GM23338 (cell line): ENCODE results near the gene RFX4. TPM values are rescaled to one million over a fixed set of nuclear protein-coding genes. Genes with fewer than 3 reads are reported as not detected.

ENCODE experiments used
- ATAC-seq: fragments of 200-7000 bp; cut with Tn5 transposase; 3 replicates; pipeline ENCODE4 v1.9.1; 2020
- DNase-seq: peaks from one replicate; pipeline ENCODE4 v3.0.0-alpha.2; 2015; ENCODE audit warnings: low spot score
- H2AFZ ChIP-seq: fragments of 200-600 bp; sonication (generic); 2 replicates; pipeline ENCODE4 v1.8.0; 2016; ENCODE audit warnings: antibody characterized with exemption, mild to moderate bottlenecking, moderate library complexity
- H3F3A ChIP-seq: fragments of 200-600 bp; sonication (generic); replicated peaks from 2 replicates; pipeline ENCODE4 v1.8.0; 2017; ENCODE audit warnings: antibody characterized with exemption, mixed run types, low read depth
- H3K27ac ChIP-seq: fragments of 200-600 bp; sonication (generic); 2 replicates; pipeline ENCODE4 v1.6.1; 2016; ENCODE audit warnings: low read depth
- H3K27me3 ChIP-seq: fragments of 200-600 bp; sonication (generic); 2 replicates; pipeline ENCODE4 v1.8.0; 2016; ENCODE audit warnings: mild to moderate bottlenecking, mixed run types, moderate library complexity; ENCODE audit not compliant: insufficient read depth
- H3K36me3 ChIP-seq: fragments of 200-600 bp; sonication (generic); 2 replicates; pipeline ENCODE4 v1.8.0; 2016; ENCODE audit warnings: mild to moderate bottlenecking; ENCODE audit not compliant: insufficient read depth
- H3K4me1 ChIP-seq: fragments of 200-600 bp; sonication (generic); 2 replicates; pipeline ENCODE4 v1.8.0; 2016; ENCODE audit warnings: mild to moderate bottlenecking, moderate library complexity; ENCODE audit not compliant: insufficient read depth
- H3K4me2 ChIP-seq: fragments of 200-600 bp; sonication (generic); 2 replicates; pipeline ENCODE4 v1.7.1; 2017; ENCODE audit warnings: mixed run types
- H3K4me3 ChIP-seq: fragments of 200-600 bp; sonication (generic); 2 replicates; pipeline ENCODE4 v1.6.1; 2016; ENCODE audit warnings: mixed run types
- H3K79me2 ChIP-seq: fragments of 200-600 bp; sonication (generic); replicated peaks from 2 replicates; pipeline ENCODE4 v1.8.0; 2017; ENCODE audit warnings: mild to moderate bottlenecking; ENCODE audit not compliant: insufficient read depth
- H3K9me2 ChIP-seq: fragments of 200-600 bp; sonication (generic); 2 replicates; pipeline ENCODE4 v1.8.0; 2017; ENCODE audit not compliant: insufficient read depth
- H4K20me1 ChIP-seq: fragments of 200-600 bp; sonication (generic); replicated peaks from 2 replicates; pipeline ENCODE4 v1.8.0; 2017; ENCODE audit warnings: mild to moderate bottlenecking; ENCODE audit not compliant: insufficient read depth
- H3K27ac Mint-ChIP-seq: 2 replicates; pipeline ENCODE4 v1.8.0; 2020; ENCODE audit warnings: inconsistent platforms, mild to moderate bottlenecking, moderate library complexity, mixed read lengths
- H3K27me3 Mint-ChIP-seq: 3 replicates; pipeline ENCODE4 v1.8.0; 2022; ENCODE audit warnings: low read depth, mild to moderate bottlenecking, moderate library complexity, mixed read lengths, inconsistent platforms; ENCODE audit not compliant: insufficient read depth, poor library complexity
- H3K36me3 Mint-ChIP-seq: 3 replicates; pipeline ENCODE4 v1.8.0; 2021; ENCODE audit warnings: low read depth, mild to moderate bottlenecking, inconsistent platforms, moderate library complexity, mixed read lengths
- H3K4me1 Mint-ChIP-seq: 3 replicates; pipeline ENCODE4 v1.8.0; 2020; ENCODE audit warnings: mild to moderate bottlenecking, inconsistent platforms, mixed read lengths
- H3K4me3 Mint-ChIP-seq: 3 replicates; pipeline ENCODE4 v1.8.0; 2021; ENCODE audit warnings: moderate library complexity, mild to moderate bottlenecking, inconsistent platforms, mixed read lengths
- H3K9me3 Mint-ChIP-seq: 3 replicates; pipeline ENCODE4 v1.8.0; 2020; ENCODE audit warnings: moderate library complexity, mild to moderate bottlenecking, inconsistent platforms, mixed read lengths
- CREB1 ChIP-seq: fragments of 250-450 bp; sonication (Bioruptor Pico); IDR thresholded peaks from 2 replicates; pipeline ENCODE4 v1.5.0; 2020; ENCODE audit warnings: low read depth, mild to moderate bottlenecking, moderate library complexity
- CTCF ChIP-seq, 2 experiments: fragments of 200-600 bp in 1 of 2; sonication (generic) in 1 of 2; conservative IDR thresholded peaks; 2 replicates each; pipeline versions ENCODE4 v1.5.1 to v1.6.1; 2016 to 2017; ENCODE audit warnings: antibody characterized with exemption in 2 of 2, low read depth in 2 of 2, mild to moderate bottlenecking in 2 of 2, moderate library complexity in 1 of 2
- ETS1 ChIP-seq: IDR thresholded peaks from 2 replicates; pipeline ENCODE4 v1.6.1; 2016; ENCODE audit warnings: antibody characterized with exemption
- JUNB ChIP-seq: IDR thresholded peaks from one replicate; pipeline ENCODE4 v1.6.1; 2016; ENCODE audit warnings: antibody characterized with exemption; ENCODE audit not compliant: unreplicated experiment
- REST ChIP-seq: IDR thresholded peaks from one replicate; pipeline ENCODE4 v1.6.1; 2018; ENCODE audit warnings: antibody characterized with exemption; ENCODE audit not compliant: unreplicated experiment
- STAT1 ChIP-seq: IDR thresholded peaks from one replicate; pipeline ENCODE4 v1.6.1; 2016; ENCODE audit warnings: antibody characterized with exemption; ENCODE audit not compliant: unreplicated experiment
- ZNF114 ChIP-seq: fragments of 250-450 bp; sonication (Bioruptor Pico); IDR thresholded peaks from 2 replicates; pipeline ENCODE4 v1.5.0; 2020; ENCODE audit warnings: mild to moderate bottlenecking, moderate library complexity
- ZNF331 ChIP-seq: fragments of 250-450 bp; sonication (Bioruptor Pico); IDR thresholded peaks from 2 replicates; pipeline ENCODE4 v1.5.0; 2020; ENCODE audit warnings: low read depth, mild to moderate bottlenecking, moderate library complexity
- polyA plus RNA-seq: library from polyadenylated mRNA; unstranded; fragments of >200 nt; fragmentation: Nextera tagmentation; extraction: Ambion mirVana; gene quantifications from 2 replicates; pipeline ENCODE4 v1.2.1, GENCODE V29; 2016
- total RNA-seq: library from RNA; depleted of rRNA; stranded (reverse); fragments of >200 nt; shearing (Covaris generic); gene quantifications from 2 replicates; pipeline ENCODE4 v1.2.3, GENCODE V29; 2014

The RFX4 gene
- total and polyA plus RNA-seq, 2 experiments from 2014 or later, result 0.23 TPM; not detected in 1

- no peak for TF ChIP-seq STAT1
These were observed 69.8 kb downstream of the RFX4 start (continued) for GRCh38 chr12:106652510-106653015.

GRCh38 chr12:106655577-106655976 lies 72.8 kb downstream of the RFX4 start:
- Histone ChIP-seq H3K27ac (no peak overlapping the region), H3K36me3 (no peaks in the 10 kb centered on the region), H2AFZ (no peak overlapping the region), H3K27me3 (no peaks in the 10 kb centered on the region), H3K9me2 (peaks cover 7% of the 10 kb centered on the region; the same call in 1 of the 2 replicates), H3K4me2 (no peak overlapping the region), H3K4me1 (no peaks in the 10 kb centered on the region), H3K79me2 (no peaks in the 10 kb centered on the region), H3K4me3 (no peak overlapping the region), H3F3A (no peaks in the 10 kb centered on the region), H4K20me1 (no peaks in the 10 kb centered on the region)
- H3K4me3 Mint-ChIP-seq, result no peak overlapping the region
- H3K27me3 Mint-ChIP-seq, result peaks cover 3% of the 10 kb centered on the region
- peaks cover 8% of the 10 kb centered on the region for H3K36me3 Mint-ChIP-seq
- no peak overlapping the region for H3K27ac Mint-ChIP-seq
- no peak for TF ChIP-seq CREB1
- TF ChIP-seq CTCF (conservative IDR thresholded peaks at IDR 0.05; ENCODE audit: low read depth in 2 of 2), result no peak
- peaks cover 16% of the 10 kb centered on the region for H3K9me3 Mint-ChIP-seq
- no peaks in the 10 kb centered on the region for H3K4me1 Mint-ChIP-seq
- ATAC-seq (no peak), DNase-seq (no peak)

- Histone ChIP-seq H3K9me2 (peaks cover 7% of the 10 kb centered on the region; the same call in 1 of the 2 replicates), H3K4me2 (no peak overlapping the region), H3K36me3 (peaks cover 4% of the 10 kb centered on the region; the same call in 1 of the 2 replicates), H3F3A (no peaks in the 10 kb centered on the region), H4K20me1 (no peaks in the 10 kb centered on the region), H3K4me1 (no peaks in the 10 kb centered on the region), H3K27me3 (no peaks in the 10 kb centered on the region), H2AFZ (no peak overlapping the region), H3K79me2 (no peaks in the 10 kb centered on the region), H3K27ac (no peak overlapping the region), H3K4me3 (no peak overlapping the region)
- no peak overlapping the region for H3K27ac Mint-ChIP-seq
- DNase-seq (no peak), ATAC-seq (no peak)
- peaks cover 3% of the 10 kb centered on the region for H3K27me3 Mint-ChIP-seq
- peaks cover 27% of the 10 kb centered on the region for H3K36me3 Mint-ChIP-seq
- H3K4me1 Mint-ChIP-seq, result no peaks in the 10 kb centered on the region
- peaks cover 35% of the 10 kb centered on the region for H3K9me3 Mint-ChIP-seq
- no peak overlapping the region for H3K4me3 Mint-ChIP-seq
- TF ChIP-seq STAT1 (no peak), ETS1 (no peak), REST (no peak), JUNB (no peak), CTCF (conservative IDR thresholded peaks at IDR 0.05; ENCODE audit: low read depth in 2 of 2) (no peak), ZNF331 (CRISPR knock-in tag) (no peak), ZNF114 (CRISPR knock-in tag) (no peak)
These were observed 74.7 kb downstream of the RFX4 start for GRCh38 chr12:106657488-106657887.
